ENCODE results near the gene SLC22A1. TPM values are rescaled to one million over a fixed set of nuclear protein-coding genes. Genes with fewer than 3 reads are reported as not detected.
"Not testable (repeated sequence)": the region's sequence is repeated elsewhere in the genome, so short reads cannot be mapped to it uniquely, and the experiment has no call there.

Gene SLC22A1
- total and polyA plus RNA-seq, 10 of the 15 experiments (the other 5 are each of a cell fraction or from before 2014, with no cell fraction given): 0.09 to 0.28 (median 0.15) TPM; not detected in 3

DNA sequence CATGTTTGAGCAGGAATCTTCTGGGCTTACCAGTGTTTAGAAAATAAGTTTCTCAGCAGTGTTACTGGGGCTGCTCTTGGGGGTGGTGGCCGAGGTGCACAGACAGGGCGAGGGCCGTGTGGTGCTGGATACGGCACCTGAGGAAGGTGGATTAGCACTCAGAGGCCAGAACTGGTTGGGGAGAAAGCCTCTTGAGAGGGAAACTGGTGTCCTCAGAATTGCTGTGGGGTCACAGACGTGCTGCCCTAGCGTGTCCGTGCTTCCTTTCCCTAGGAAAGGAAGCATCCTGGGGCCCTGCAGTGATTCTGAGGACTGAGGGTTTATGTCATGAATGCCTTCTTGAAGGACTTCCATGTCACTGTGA lies 32.1 kb upstream of the SLC22A1 start (continued):
- TF ChIP-seq, protein P1, sequence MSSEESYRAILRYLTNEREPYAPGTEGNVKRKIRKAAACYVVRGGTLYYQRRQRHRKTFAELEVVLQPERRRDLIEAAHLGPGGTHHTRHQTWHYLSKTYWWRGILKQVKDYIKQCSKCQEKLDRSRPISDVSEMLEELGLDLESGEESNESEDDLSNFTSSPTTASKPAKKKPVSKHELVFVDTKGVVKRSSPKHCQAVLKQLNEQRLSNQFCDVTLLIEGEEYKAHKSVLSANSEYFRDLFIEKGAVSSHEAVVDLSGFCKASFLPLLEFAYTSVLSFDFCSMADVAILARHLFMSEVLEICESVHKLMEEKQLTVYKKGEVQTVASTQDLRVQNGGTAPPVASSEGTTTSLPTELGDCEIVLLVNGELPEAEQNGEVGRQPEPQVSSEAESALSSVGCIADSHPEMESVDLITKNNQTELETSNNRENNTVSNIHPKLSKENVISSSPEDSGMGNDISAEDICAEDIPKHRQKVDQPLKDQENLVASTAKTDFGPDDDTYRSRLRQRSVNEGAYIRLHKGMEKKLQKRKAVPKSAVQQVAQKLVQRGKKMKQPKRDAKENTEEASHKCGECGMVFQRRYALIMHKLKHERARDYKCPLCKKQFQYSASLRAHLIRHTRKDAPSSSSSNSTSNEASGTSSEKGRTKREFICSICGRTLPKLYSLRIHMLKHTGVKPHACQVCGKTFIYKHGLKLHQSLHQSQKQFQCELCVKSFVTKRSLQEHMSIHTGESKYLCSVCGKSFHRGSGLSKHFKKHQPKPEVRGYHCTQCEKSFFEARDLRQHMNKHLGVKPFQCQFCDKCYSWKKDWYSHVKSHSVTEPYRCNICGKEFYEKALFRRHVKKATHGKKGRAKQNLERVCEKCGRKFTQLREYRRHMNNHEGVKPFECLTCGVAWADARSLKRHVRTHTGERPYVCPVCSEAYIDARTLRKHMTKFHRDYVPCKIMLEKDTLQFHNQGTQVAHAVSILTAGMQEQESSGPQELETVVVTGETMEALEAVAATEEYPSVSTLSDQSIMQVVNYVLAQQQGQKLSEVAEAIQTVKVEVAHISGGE (CRISPR knock-in tag; IDR thresholded peaks at IDR 0.05): no peak
- TF ChIP-seq RELA (IDR thresholded peaks at IDR 0.05; ENCODE audit: borderline replicate concordance, partially characterized antibody): no peak
- TF ChIP-seq CEBPB (IDR thresholded peaks at IDR 0.05; ENCODE audit: borderline replicate concordance in 1 of 2, low read depth in 2 of 2, low read length in 2 of 2): no peak
- TF ChIP-seq, protein P2, sequence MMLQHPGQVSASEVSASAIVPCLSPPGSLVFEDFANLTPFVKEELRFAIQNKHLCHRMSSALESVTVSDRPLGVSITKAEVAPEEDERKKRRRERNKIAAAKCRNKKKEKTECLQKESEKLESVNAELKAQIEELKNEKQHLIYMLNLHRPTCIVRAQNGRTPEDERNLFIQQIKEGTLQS (IDR thresholded peaks at IDR 0.05; ENCODE audit: borderline replicate concordance, extremely low read depth, low read depth, low read length): no peak
- TF ChIP-seq RAD21 (IDR thresholded peaks at IDR 0.05; ENCODE audit: insufficient read depth, low read depth, low read length): no peak
- TF ChIP-seq MXI1 (IDR thresholded peaks at IDR 0.05; ENCODE audit: low read depth, low read length): no peak
- no peak for TF ChIP-seq PML (IDR thresholded peaks at IDR 0.05; ENCODE audit: low read length)

DNA sequence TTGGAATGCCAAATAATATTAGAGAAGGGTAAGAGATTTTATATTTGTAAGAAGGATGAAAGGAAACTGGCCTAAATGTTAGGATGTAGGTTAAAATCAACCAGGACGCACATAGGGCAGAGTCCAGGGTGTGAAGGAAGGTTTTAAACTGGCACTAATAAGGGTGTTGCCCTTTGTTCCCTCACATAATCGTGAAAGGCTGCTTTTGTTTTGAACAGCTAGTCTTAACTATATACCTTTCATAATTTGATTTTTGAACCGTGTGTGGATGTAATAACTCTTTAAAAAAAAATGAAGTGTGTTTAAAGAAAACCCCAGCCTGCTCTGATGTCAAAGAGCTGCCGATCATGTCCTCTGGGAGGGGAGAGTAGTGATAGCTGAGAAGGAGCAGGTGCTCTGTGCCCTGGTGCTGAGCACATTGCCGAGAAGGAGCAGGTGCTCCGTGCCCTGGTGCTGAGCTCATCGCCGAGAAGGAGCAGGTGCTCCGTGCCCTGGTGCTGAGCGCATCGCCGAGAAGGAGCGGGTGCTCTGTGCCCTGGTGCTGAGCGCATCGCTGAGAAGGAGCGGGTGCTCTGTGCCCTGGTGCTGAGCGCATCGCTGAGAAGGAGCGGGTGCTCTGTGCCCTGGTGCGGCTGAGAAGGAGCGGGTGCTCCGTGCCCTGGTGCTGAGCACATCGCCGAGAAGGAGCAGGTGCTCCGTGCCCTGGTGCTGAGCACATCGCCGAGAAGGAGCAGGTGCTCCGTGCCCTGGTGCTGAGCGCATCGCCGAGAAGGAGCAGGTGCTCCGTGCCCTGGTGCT lies 31.0 kb upstream of the SLC22A1 start:
- H3K9ac ChIP-seq (ENCODE audit: control insufficient read depth, insufficient read depth, low read length); H3K79me2 ChIP-seq (ENCODE audit: control insufficient read depth, insufficient read depth, low read length); DNase-seq (ENCODE audit: low read depth, low spot score); ATAC-seq; H3K4me3 ChIP-seq; POLR2A ChIA-PET; H3K27ac ChIP-seq (ENCODE audit: control insufficient read depth, insufficient read depth); in situ Hi-C loops (cut with MboI); BruUV-seq (replicated peaks); RAD21 ChIA-PET (ENCODE audit: unreplicated experiment); H4K20me1 ChIP-seq (ENCODE audit: control insufficient read depth, insufficient read depth); H3K4me2 ChIP-seq (ENCODE audit: control insufficient read depth, insufficient read depth); H3K27me3 ChIP-seq (replicated peaks in 1 of 2; ENCODE audit: control insufficient read depth in 2 of 2, insufficient read depth in 2 of 2, low read length in 1 of 2); CTCF ChIA-PET; FAIRE-seq; H3K4me1 ChIP-seq (ENCODE audit: control insufficient read depth, insufficient read depth, low read length); SMC1A ChIA-PET (ENCODE audit: uncharacterized antibody, unreplicated experiment); H2AFZ ChIP-seq (ENCODE audit: control insufficient read depth, low read depth, low read length); H3K9me3 ChIP-seq (replicated peaks; ENCODE audit: control insufficient read depth, insufficient read depth, low read length); intact Hi-C loops (cut with micrococcal nuclease; ENCODE audit: unreplicated experiment): not testable (repeated sequence)
- peaks cover 24 to 25% of the 10 kb centered on the region in 2 experiments for H3K36me3 ChIP-seq (ENCODE audit: control insufficient read depth in 2 of 2, insufficient read depth in 2 of 2, low read length in 1 of 2)
- peak; percentile 26; the same call in 1 of the 2 replicates for TF ChIP-seq TCF3 (IDR thresholded peaks at IDR 0.05; ENCODE audit: borderline replicate concordance, insufficient read depth, low read depth, low read length)
- TF ChIP-seq, protein P3, sequence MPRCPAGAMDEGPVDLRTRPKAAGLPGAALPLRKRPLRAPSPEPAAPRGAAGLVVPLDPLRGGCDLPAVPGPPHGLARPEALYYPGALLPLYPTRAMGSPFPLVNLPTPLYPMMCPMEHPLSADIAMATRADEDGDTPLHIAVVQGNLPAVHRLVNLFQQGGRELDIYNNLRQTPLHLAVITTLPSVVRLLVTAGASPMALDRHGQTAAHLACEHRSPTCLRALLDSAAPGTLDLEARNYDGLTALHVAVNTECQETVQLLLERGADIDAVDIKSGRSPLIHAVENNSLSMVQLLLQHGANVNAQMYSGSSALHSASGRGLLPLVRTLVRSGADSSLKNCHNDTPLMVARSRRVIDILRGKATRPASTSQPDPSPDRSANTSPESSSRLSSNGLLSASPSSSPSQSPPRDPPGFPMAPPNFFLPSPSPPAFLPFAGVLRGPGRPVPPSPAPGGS (IDR thresholded peaks at IDR 0.05; ENCODE audit: borderline replicate concordance, insufficient read depth, low read depth, low read length, poor library complexity, severe bottlenecking): peak; percentile 83
- 96% methylated on average over 19 of the region's 32 CpGs for WGBS (ENCODE audit: insufficient coverage, insufficient replicate concordance, low lambda C conversion rate, missing lambda C conversion rate)

All from GM12878 (cell line).